Liver (tissue), 9 donors: ENCODE data around the gene TRIM17. TPM values are rescaled to one million over a fixed set of nuclear protein-coding genes. Genes with fewer than 3 reads are reported as not detected.

Experiments
- DNase-seq: peaks from one replicate; pipeline ENCODE4 v3.0.0-alpha.2; 2017; ENCODE audit warnings: low spot score
- H3K27ac ChIP-seq, 2 donors: one replicate each; pipeline ENCODE4 v1.7.0; 2013; ENCODE audit warnings: inconsistent platforms in 2 of 2, low read length in 2 of 2, control low read depth in 1 of 2, low read depth in 1 of 2, mild to moderate bottlenecking in 1 of 2
- H3K27me3 ChIP-seq, 4 donors: one replicate each; pipeline versions ENCODE4 v1.6.1 to v1.7.0; 2013; ENCODE audit warnings: low read length in 3 of 4, inconsistent platforms in 1 of 4, mild to moderate bottlenecking in 1 of 4, moderate library complexity in 1 of 4; ENCODE audit not compliant: control insufficient read depth in 4 of 4, insufficient read depth in 4 of 4
- H3K36me3 ChIP-seq, 4 donors: one replicate each; pipeline versions ENCODE4 v1.6.1 to v1.7.0; 2013; ENCODE audit warnings: low read length in 3 of 4, mild to moderate bottlenecking in 3 of 4, low read depth in 1 of 4, moderate library complexity in 1 of 4; ENCODE audit not compliant: control insufficient read depth in 4 of 4, insufficient read depth in 3 of 4
- H3K4me1 ChIP-seq, 4 donors: one replicate each; pipeline versions ENCODE4 v1.6.1 to v1.7.0; 2013; ENCODE audit warnings: low read length in 3 of 4, mild to moderate bottlenecking in 3 of 4, moderate library complexity in 1 of 4; ENCODE audit not compliant: control insufficient read depth in 4 of 4, insufficient read depth in 4 of 4
- H3K4me3 ChIP-seq, 3 donors: one replicate each; pipeline versions ENCODE4 v1.6.1 to v1.7.0; 2013; ENCODE audit warnings: low read length in 3 of 3, control low read depth in 1 of 3, low read depth in 1 of 3, mild to moderate bottlenecking in 1 of 3
- H3K9ac ChIP-seq, 2 donors: one replicate each; pipeline ENCODE4 v1.7.0; 2013; ENCODE audit warnings: low read length in 2 of 2, mild to moderate bottlenecking in 2 of 2, moderate library complexity in 2 of 2, control low read depth in 1 of 2, low read depth in 1 of 2
- H3K9me3 ChIP-seq, 4 donors: one replicate each; pipeline versions ENCODE4 v1.6.1 to v1.7.0; 2013; ENCODE audit warnings: low read length in 3 of 4; ENCODE audit not compliant: control insufficient read depth in 4 of 4
- ATF3 ChIP-seq: IDR thresholded peaks from 2 replicates; pipeline ENCODE4 v1.6.1; 2016; ENCODE audit warnings: antibody characterized with exemption
- CTCF ChIP-seq: fragments of 150-350 bp; IDR thresholded peaks from 2 replicates; pipeline ENCODE4 v1.5.1; 2017; ENCODE audit warnings: improper control_type of control experiment, low read depth, low read length; ENCODE audit not compliant: missing input control
- EGR1 ChIP-seq, 2 donors: IDR thresholded peaks; 2 replicates each; pipeline ENCODE4 v1.6.1; 2016 to 2018; ENCODE audit warnings: antibody characterized with exemption in 2 of 2, low read depth in 2 of 2
- FOXA1 ChIP-seq: IDR thresholded peaks from 2 replicates; pipeline ENCODE4 v1.6.1; 2016; ENCODE audit warnings: antibody characterized with exemption
- FOXA2 ChIP-seq: IDR thresholded peaks from 2 replicates; pipeline ENCODE4 v1.6.1; 2016; ENCODE audit warnings: antibody characterized with exemption
- GABPA ChIP-seq, 2 donors: IDR thresholded peaks in 1 of 2; conservative IDR thresholded peaks in 1 of 2; 2 replicates each; pipeline ENCODE4 v1.6.1; 2016; ENCODE audit warnings: antibody characterized with exemption in 2 of 2, mild to moderate bottlenecking in 1 of 2, moderate library complexity in 1 of 2
- HNF4A ChIP-seq, 2 donors: conservative IDR thresholded peaks; 2 replicates each; pipeline ENCODE4 v1.6.1; 2016; ENCODE audit warnings: antibody characterized with exemption in 2 of 2, mild to moderate bottlenecking in 2 of 2
- HNF4G ChIP-seq: IDR thresholded peaks from 2 replicates; pipeline ENCODE4 v1.6.1; 2016; ENCODE audit warnings: antibody characterized with exemption
- JUND ChIP-seq, 2 donors: IDR thresholded peaks; 2 replicates each; pipeline ENCODE4 v1.6.1; 2016; ENCODE audit warnings: antibody characterized with exemption in 2 of 2
- MAX ChIP-seq: IDR thresholded peaks from 2 replicates; pipeline ENCODE4 v1.6.1; 2016; ENCODE audit warnings: antibody characterized with exemption
- NR2F2 ChIP-seq: IDR thresholded peaks from 2 replicates; pipeline ENCODE4 v1.6.1; 2016; ENCODE audit warnings: antibody characterized with exemption
- RAD21 ChIP-seq, 2 donors: IDR thresholded peaks; 2 replicates each; pipeline ENCODE4 v1.6.1; 2016; ENCODE audit warnings: antibody characterized with exemption in 2 of 2, mild to moderate bottlenecking in 2 of 2
- REST ChIP-seq: IDR thresholded peaks from 2 replicates; pipeline ENCODE4 v1.6.1; 2016; ENCODE audit warnings: antibody characterized with exemption, mild to moderate bottlenecking
- RXRA ChIP-seq, 2 donors: IDR thresholded peaks; 2 replicates each; pipeline ENCODE4 v1.6.1; 2017 to 2018; ENCODE audit warnings: antibody characterized with exemption in 2 of 2, mild to moderate bottlenecking in 1 of 2
- SP1 ChIP-seq: IDR thresholded peaks from 2 replicates; pipeline ENCODE4 v1.6.1; 2018; ENCODE audit warnings: antibody characterized with exemption, mild to moderate bottlenecking
- TAF1 ChIP-seq: conservative IDR thresholded peaks from 2 replicates; pipeline ENCODE4 v1.6.1; 2016; ENCODE audit warnings: antibody characterized with exemption, mild to moderate bottlenecking
- YY1 ChIP-seq: IDR thresholded peaks from 2 replicates; pipeline ENCODE4 v1.6.1; 2016; ENCODE audit warnings: antibody characterized with exemption, mild to moderate bottlenecking
- ZBTB33 ChIP-seq: IDR thresholded peaks from 2 replicates; pipeline ENCODE4 v1.6.1; 2016; ENCODE audit warnings: antibody characterized with exemption
- WGBS: extraction: QIAGEN DNeasy Blood & Tissue Kit; methylation state at CpG from one replicate; pipeline ENCODE4 v1.1.7; 2013; 5-methylcytosine and 5-hydroxymethylcytosine counted together
- polyA plus RNA-seq, 2 donors: library from polyadenylated mRNA; stranded (reverse) in 1 of 2; unstranded in 1 of 2; fragments of 200-250 nt in 1 of 2; fragments of >200 nt in 1 of 2; fragmentation: Nextera tagmentation in 1 of 2; extraction: Ambion mirVana in 1 of 2; gene quantifications; one replicate each; pipeline versions ENCODE4 v1.2.1 to v1.2.3, GENCODE V29; 2013 to 2015
- total RNA-seq, 2 donors: library from RNA; depleted of rRNA; stranded (reverse); fragments of >200 nt; gene quantifications; one replicate each; pipeline ENCODE4 v1.2.3, GENCODE V29; 2014
- donor health status: healthy.
- donor health status: healthy.
- donor health status: healthy.
- donor health status: healthy.
- donor health status: healthy.

TRIM17 gene
- total and polyA plus RNA-seq, 4 donors = 0.08 to 0.49 TPM; not detected in 2

GRCh38 chr1:228460821-228461220, 44.2 kb upstream of the TRIM17 start:
- WGBS = 68% methylated on average over 2 of the region's 2 CpGs
- DNase-seq = no peak
- H3K4me3 ChIP-seq = no peak overlapping the region
- no peak overlapping the region for H3K9ac ChIP-seq
- no peaks in the 10 kb centered on the region for H3K9me3 ChIP-seq
- no peak overlapping the region for H3K27ac ChIP-seq
- no peaks in the 10 kb centered on the region for H3K36me3 ChIP-seq
- TF ChIP-seq ZBTB33 (no peak), NR2F2 (no peak), CTCF (no peak), HNF4A (conservative IDR thresholded peaks at IDR 0.05) (no peak), YY1 (no peak), MAX (no peak), GABPA (IDR thresholded peaks at IDR 0.05 in 1 of 2, conservative IDR thresholded peaks at IDR 0.05 in 1 of 2) (no peak), RXRA (IDR thresholded peaks at IDR 0.05) (no peak), JUND (IDR thresholded peaks at IDR 0.05) (no peak), FOXA2 (no peak), ATF3 (no peak), REST (no peak), TAF1 (no peak), HNF4G (no peak), RAD21 (IDR thresholded peaks at IDR 0.05) (no peak), SP1 (no peak), EGR1 (IDR thresholded peaks at IDR 0.05; ENCODE audit: low read depth in 2 of 2) (no peak), FOXA1 (no peak)
- H3K27me3 ChIP-seq = peaks cover 0 to 15% (median 6%) of the 10 kb centered on the region in 4 donors
- H3K4me1 ChIP-seq = peaks cover 0 to 24% (median 5%) of the 10 kb centered on the region in 4 donors
